WTC11 (cell line): ENCODE data around the gene DENND5A. TPM values are rescaled to one million over a fixed set of nuclear protein-coding genes. Genes with fewer than 3 reads are reported as not detected.

Experiments
- ATAC-seq: fragments of 200-7000 bp; cut with Tn5 transposase; 2 replicates; pipeline ENCODE4 v1.10.0; 2021; ENCODE audit warnings: mild to moderate bottlenecking, moderate library complexity
- CTCF ChIA-PET: fragments of 300-600 bp; sonication (Branson Sonifier 250); formaldehyde crosslinking; loops from one replicate; lab custom pipeline; 2021; ENCODE audit warnings: antibody characterized with exemption; lab: Charles Lee
- POLR2A ChIA-PET: fragments of 350-600 bp; sonication (Branson Sonifier 250); formaldehyde crosslinking; loops from one replicate; lab custom pipeline; 2021; ENCODE audit warnings: antibody characterized with exemption; lab: Charles Lee
- DNase-seq: peaks from one replicate; pipeline ENCODE4 v3.0.0; 2021; ENCODE audit warnings: low spot score
- H3K27ac Mint-ChIP-seq: 2 replicates; pipeline ENCODE4 v1.8.0; 2021; ENCODE audit warnings: mixed read lengths
- H3K27me3 Mint-ChIP-seq: 2 replicates; pipeline ENCODE4 v1.8.0; 2021; ENCODE audit warnings: low read depth, mild to moderate bottlenecking, moderate library complexity, mixed read lengths
- H3K36me3 Mint-ChIP-seq: 2 replicates; pipeline ENCODE4 v1.8.0; 2021; ENCODE audit warnings: mixed read lengths
- H3K4me1 Mint-ChIP-seq: 2 replicates; pipeline ENCODE4 v1.8.0; 2022; ENCODE audit warnings: mixed read lengths
- H3K4me3 Mint-ChIP-seq: 2 replicates; pipeline ENCODE4 v1.8.0; 2021; ENCODE audit warnings: mild to moderate bottlenecking, moderate library complexity, mixed read lengths
- H3K9me3 Mint-ChIP-seq: 2 replicates; pipeline ENCODE4 v1.8.0; 2021; ENCODE audit warnings: mixed read lengths
- CBFB ChIP-seq: sonication (generic); formaldehyde crosslinking; IDR thresholded peaks from 2 replicates; pipeline ENCODE4 v1.8.1; 2022; ENCODE audit warnings: mild to moderate bottlenecking, low read depth, missing genetic modification reagents
- CREB1 ChIP-seq: sonication (generic); formaldehyde crosslinking; IDR thresholded peaks from 2 replicates; pipeline ENCODE4 v1.8.0; 2023; ENCODE audit warnings: mild to moderate bottlenecking, missing genetic modification reagents
- CREM ChIP-seq: sonication (generic); formaldehyde crosslinking; IDR thresholded peaks from 2 replicates; pipeline ENCODE4 v1.8.1; 2022; ENCODE audit warnings: mild to moderate bottlenecking, missing genetic modification reagents, moderate library complexity
- CTCF ChIP-seq: fragments of 200-600 bp; IDR thresholded peaks from 2 replicates; pipeline ENCODE4 v1.8.0; 2022; ENCODE audit warnings: antibody characterized with exemption
- ETV6 ChIP-seq: sonication (generic); formaldehyde crosslinking; IDR thresholded peaks from 2 replicates; pipeline ENCODE4 v1.8.1; 2022; ENCODE audit warnings: mild to moderate bottlenecking, missing genetic modification reagents
- FOXP1 ChIP-seq: sonication (generic); formaldehyde crosslinking; IDR thresholded peaks from 2 replicates; pipeline ENCODE4 v1.8.0; 2022; ENCODE audit warnings: missing genetic modification reagents, mild to moderate bottlenecking, moderate library complexity, borderline replicate concordance
- GABPB1 ChIP-seq: sonication (generic); formaldehyde crosslinking; IDR thresholded peaks from 2 replicates; pipeline ENCODE4 v1.8.1; 2023; ENCODE audit warnings: mild to moderate bottlenecking, missing genetic modification reagents
- GTF2I ChIP-seq: fragments of 250-450 bp; sonication (Bioruptor Pico); conservative IDR thresholded peaks from 2 replicates; pipeline ENCODE4 v1.4.0; 2021; ENCODE audit warnings: mild to moderate bottlenecking
- JAZF1 ChIP-seq: fragments of 250-450 bp; sonication (Bioruptor Pico); IDR thresholded peaks from 2 replicates; pipeline ENCODE4 v1.9.0; 2021; ENCODE audit warnings: moderate library complexity, mild to moderate bottlenecking, inconsistent platforms
- JUN ChIP-seq: sonication (generic); formaldehyde crosslinking; IDR thresholded peaks from 2 replicates; pipeline ENCODE4 v1.8.0; 2023; ENCODE audit warnings: mild to moderate bottlenecking, missing genetic modification reagents
- MXD4 ChIP-seq: fragments of 250-450 bp; sonication (Bioruptor Pico); IDR thresholded peaks from 2 replicates; pipeline ENCODE4 v1.8.0; 2021; ENCODE audit warnings: mild to moderate bottlenecking, moderate library complexity, borderline replicate concordance
- NFATC4 ChIP-seq: fragments of 250-450 bp; sonication (Bioruptor Pico); IDR thresholded peaks from 2 replicates; pipeline ENCODE4 v1.9.0; 2021; ENCODE audit warnings: mild to moderate bottlenecking
- NR2C2 ChIP-seq: sonication (generic); formaldehyde crosslinking; IDR thresholded peaks from 2 replicates; pipeline ENCODE4 v1.8.0; 2022; ENCODE audit warnings: mild to moderate bottlenecking, missing genetic modification reagents
- SMAD3 ChIP-seq: sonication (generic); formaldehyde crosslinking; IDR thresholded peaks from 2 replicates; pipeline ENCODE4 v1.8.0; 2022; ENCODE audit warnings: missing genetic modification reagents, mild to moderate bottlenecking, borderline replicate concordance
- ZBTB21 ChIP-seq: sonication (generic); formaldehyde crosslinking; IDR thresholded peaks from 2 replicates; pipeline ENCODE4 v1.8.1; 2023; ENCODE audit warnings: mild to moderate bottlenecking, missing genetic modification reagents, borderline replicate concordance
- ZMAT4 ChIP-seq: fragments of 250-450 bp; sonication (Bioruptor Pico); IDR thresholded peaks from 2 replicates; pipeline ENCODE4 v1.9.0; 2021; ENCODE audit warnings: mild to moderate bottlenecking
- ZNF121 ChIP-seq: sonication (generic); formaldehyde crosslinking; IDR thresholded peaks from 2 replicates; pipeline ENCODE4 v1.8.0; 2023; ENCODE audit warnings: missing genetic modification reagents
- ZNF423 ChIP-seq: fragments of 250-450 bp; sonication (Bioruptor Pico); IDR thresholded peaks from 2 replicates; pipeline ENCODE4 v2.1.2; 2022; ENCODE audit warnings: mild to moderate bottlenecking, moderate library complexity
- ZSCAN18 ChIP-seq: fragments of 250-450 bp; sonication (Bioruptor Pico); IDR thresholded peaks from 2 replicates; pipeline ENCODE4 v2.1.2; 2022; ENCODE audit warnings: mild to moderate bottlenecking, moderate library complexity
- total RNA-seq: library from RNA; stranded (reverse); gene quantifications from 3 replicates; pipeline ENCODE4 v1.2.3, GENCODE V29; 2021
- TF ChIP-seq, protein P1 (sequence below): fragments of 250-450 bp; sonication (Bioruptor Pico); IDR thresholded peaks from 2 replicates; pipeline ENCODE4 v1.9.0; 2021; ENCODE audit warnings: mild to moderate bottlenecking
- TF ChIP-seq, protein P2 (sequence below): sonication (generic); formaldehyde crosslinking; IDR thresholded peaks from 2 replicates; pipeline ENCODE4 v1.8.1; 2022; ENCODE audit warnings: missing genetic modification reagents, borderline replicate concordance

Gene DENND5A
- total RNA-seq, 1 experiment from 2014 or later, result 69.3 TPM

- TF ChIP-seq CTCF, result no peak
- no peak for TF ChIP-seq JAZF1 (CRISPR knock-in tag)
- TF ChIP-seq ZNF423 (CRISPR knock-in tag), result no peak
- TF ChIP-seq ETV6 (CRISPR knock-in tag), result no peak
- TF ChIP-seq, protein P1, sequence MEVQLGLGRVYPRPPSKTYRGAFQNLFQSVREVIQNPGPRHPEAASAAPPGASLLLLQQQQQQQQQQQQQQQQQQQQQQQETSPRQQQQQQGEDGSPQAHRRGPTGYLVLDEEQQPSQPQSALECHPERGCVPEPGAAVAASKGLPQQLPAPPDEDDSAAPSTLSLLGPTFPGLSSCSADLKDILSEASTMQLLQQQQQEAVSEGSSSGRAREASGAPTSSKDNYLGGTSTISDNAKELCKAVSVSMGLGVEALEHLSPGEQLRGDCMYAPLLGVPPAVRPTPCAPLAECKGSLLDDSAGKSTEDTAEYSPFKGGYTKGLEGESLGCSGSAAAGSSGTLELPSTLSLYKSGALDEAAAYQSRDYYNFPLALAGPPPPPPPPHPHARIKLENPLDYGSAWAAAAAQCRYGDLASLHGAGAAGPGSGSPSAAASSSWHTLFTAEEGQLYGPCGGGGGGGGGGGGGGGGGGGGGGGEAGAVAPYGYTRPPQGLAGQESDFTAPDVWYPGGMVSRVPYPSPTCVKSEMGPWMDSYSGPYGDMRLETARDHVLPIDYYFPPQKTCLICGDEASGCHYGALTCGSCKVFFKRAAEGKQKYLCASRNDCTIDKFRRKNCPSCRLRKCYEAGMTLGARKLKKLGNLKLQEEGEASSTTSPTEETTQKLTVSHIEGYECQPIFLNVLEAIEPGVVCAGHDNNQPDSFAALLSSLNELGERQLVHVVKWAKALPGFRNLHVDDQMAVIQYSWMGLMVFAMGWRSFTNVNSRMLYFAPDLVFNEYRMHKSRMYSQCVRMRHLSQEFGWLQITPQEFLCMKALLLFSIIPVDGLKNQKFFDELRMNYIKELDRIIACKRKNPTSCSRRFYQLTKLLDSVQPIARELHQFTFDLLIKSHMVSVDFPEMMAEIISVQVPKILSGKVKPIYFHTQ (CRISPR knock-in tag), result no peak
- no peak for TF ChIP-seq FOXP1 (CRISPR knock-in tag)
- no peak for TF ChIP-seq CREB1 (CRISPR knock-in tag)
- TF ChIP-seq ZNF121, result no peak
Measured at GRCh38 chr11:9155930-9156329, 109.2 kb downstream of the DENND5A start (continued).

- no peaks in the 10 kb centered on the region for H3K4me1 Mint-ChIP-seq
- DNase-seq, result no peak
- H3K4me3 Mint-ChIP-seq, result no peak overlapping the region
- CTCF ChIA-PET, result interaction anchor here (0.6 kb wide), 1 partner anchor 16 kb away, joined by 3 read pairs; no protein-coding TSS in a partner anchor
- H3K36me3 Mint-ChIP-seq, result peaks cover 26% of the 10 kb centered on the region
- H3K9me3 Mint-ChIP-seq, result no peaks in the 10 kb centered on the region
- ATAC-seq, result no peak
- no peak overlapping the region for H3K27ac Mint-ChIP-seq
- H3K27me3 Mint-ChIP-seq, result no peaks in the 10 kb centered on the region
- no peak for TF ChIP-seq NR2C2 (CRISPR knock-in tag)
- TF ChIP-seq SMAD3 (CRISPR knock-in tag), result no peak
- no peak for TF ChIP-seq CBFB (CRISPR knock-in tag)
- no peak for TF ChIP-seq GABPB1 (CRISPR knock-in tag)
- TF ChIP-seq ZBTB21 (CRISPR knock-in tag), result no peak
- no peak for TF ChIP-seq NFATC4 (CRISPR knock-in tag)
- TF ChIP-seq GTF2I, result no peak
- TF ChIP-seq MXD4, result no peak
- no peak for TF ChIP-seq ZMAT4 (CRISPR knock-in tag)
- TF ChIP-seq, protein P2, sequence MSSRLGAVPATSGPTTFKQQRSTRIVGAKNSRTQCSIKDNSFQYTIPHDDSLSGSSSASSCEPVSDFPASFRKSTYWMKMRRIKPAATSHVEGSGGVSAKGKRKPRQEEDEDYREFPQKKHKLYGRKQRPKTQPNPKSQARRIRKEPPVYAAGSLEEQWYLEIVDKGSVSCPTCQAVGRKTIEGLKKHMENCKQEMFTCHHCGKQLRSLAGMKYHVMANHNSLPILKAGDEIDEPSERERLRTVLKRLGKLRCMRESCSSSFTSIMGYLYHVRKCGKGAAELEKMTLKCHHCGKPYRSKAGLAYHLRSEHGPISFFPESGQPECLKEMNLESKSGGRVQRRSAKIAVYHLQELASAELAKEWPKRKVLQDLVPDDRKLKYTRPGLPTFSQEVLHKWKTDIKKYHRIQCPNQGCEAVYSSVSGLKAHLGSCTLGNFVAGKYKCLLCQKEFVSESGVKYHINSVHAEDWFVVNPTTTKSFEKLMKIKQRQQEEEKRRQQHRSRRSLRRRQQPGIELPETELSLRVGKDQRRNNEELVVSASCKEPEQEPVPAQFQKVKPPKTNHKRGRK, result no peak
- no peak for TF ChIP-seq CREM (CRISPR knock-in tag)
- TF ChIP-seq JUN (CRISPR knock-in tag), result no peak
- no peak for TF ChIP-seq ZSCAN18 (CRISPR knock-in tag)
- POLR2A ChIA-PET, result interaction anchor here (0.7 kb wide), 1 partner anchor 1897 kb away, joined by 4 read pairs; no protein-coding TSS in a partner anchor
Measured at GRCh38 chr11:9153651-9154050, 111.5 kb downstream of the DENND5A start.
